ENCODE measurements around the gene TP53BP2.

DNA sequence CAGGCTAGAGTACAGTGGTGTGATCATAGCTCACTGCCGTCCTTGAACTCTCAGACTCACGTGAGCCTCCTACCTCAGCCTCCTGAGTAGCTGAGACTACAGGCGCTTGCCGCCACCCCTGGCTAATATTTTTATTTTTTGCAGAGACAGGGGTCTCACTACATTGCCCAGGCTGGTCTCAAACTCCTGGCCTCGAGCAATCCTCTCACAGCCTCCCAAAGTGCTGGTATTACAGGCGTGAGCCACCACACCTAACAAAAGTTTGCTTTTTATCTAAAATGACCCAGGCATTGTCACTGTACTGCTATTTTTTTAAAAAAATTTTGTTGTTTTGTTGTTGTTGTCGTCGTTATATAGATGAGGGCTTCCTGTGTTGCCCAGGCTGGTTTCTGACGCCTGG, 87.0 kb downstream of the TP53BP2 start:
- TF ChIP-seq CTCF (IDR thresholded peaks at IDR 0.05): no peak
- no peak for TF ChIP-seq POLR2A (IDR thresholded peaks at IDR 0.05)
